HG03159 (cell line): ENCODE data around the gene AMDHD2.
A peak's percentile ranks its signal among the peaks of the same experiment; 100 is the strongest.
"Not testable (repeated sequence)": the region's sequence is repeated elsewhere in the genome, so short reads cannot be mapped to it uniquely, and the experiment has no call there.

Source experiments
- ATAC-seq: cut with Tn5 transposase; IDR thresholded peaks from one replicate; pipeline ENCODE4 v1.9.1; 2021; ENCODE audit warnings: mild to moderate bottlenecking, moderate library complexity; ENCODE audit not compliant: unreplicated experiment

The AMDHD2 gene

DNA sequence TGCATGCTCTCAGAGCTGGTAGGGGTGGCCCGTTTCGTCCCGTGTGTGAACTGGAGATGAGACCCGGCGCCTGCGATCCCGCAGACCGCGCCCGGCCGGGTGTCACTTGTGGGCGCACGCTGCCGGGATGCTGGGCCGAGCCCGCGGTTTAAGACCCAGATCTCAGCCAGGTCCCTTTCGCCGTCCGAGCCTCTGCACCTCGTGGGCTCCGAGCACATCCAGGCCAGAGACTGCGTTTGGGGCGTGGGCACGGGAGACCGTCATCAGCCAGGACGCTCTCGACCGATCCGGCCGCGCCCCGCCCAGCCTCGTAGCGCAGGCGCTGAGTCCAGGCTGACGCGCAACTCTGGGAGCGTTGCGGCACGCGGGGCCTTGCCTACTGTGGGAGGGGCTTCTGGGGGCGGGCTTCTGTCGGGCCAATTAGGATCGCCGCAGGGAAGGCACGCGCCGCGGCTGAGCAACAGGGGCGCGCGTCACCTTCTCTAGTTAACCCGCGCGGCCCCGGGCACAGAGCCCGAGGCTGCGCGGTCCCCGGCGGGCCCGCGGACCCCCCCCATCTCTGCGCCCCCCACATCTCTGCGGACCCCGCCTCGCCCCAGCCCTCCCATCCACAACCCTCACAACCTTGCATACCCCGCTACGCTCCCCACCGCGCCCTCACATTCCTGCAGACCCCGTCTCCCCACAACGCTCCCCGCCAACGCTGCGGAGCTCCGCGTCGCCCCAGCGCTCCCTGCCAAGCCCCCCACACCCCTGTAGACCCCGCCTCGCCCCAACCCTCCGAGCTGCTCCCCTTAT is 11.7 kb downstream of the AMDHD2 start:
- ATAC-seq: peak; percentile 82

- ATAC-seq: no peak
Measured at GRCh38 chr16:2532494-2533141, 12.4 kb downstream of the AMDHD2 start.

DNA sequence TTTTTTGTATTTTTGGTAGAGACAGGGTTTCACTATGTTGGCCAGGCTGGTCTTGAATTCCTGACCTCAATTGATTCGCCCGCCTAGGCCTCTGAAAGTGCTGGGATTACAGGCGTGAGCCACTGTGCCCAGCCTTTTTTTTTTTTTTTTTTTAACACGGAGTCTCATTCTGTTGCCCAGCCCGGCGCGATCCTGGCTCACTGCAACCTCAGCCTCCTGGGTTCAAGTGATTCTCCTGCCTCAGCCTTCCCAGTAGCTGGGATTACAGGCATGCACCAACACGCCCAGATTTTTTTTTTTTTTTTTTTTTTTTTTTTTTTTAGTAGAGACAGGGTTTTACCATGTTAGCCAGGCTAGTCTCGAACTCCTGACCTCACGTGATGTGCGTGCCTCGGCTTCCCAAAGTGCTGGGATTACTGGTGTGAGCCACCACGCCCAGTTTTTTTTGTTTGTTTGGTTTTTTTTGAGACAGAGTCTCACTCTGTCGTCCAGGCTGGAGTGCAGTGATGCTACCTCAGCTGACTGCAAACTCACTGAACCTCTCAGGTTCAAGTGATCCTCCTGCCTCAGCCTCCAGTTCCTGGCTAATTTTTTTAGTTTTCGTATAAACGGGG is 13.1 kb downstream of the AMDHD2 start:
- not testable (repeated sequence) for ATAC-seq

DNA sequence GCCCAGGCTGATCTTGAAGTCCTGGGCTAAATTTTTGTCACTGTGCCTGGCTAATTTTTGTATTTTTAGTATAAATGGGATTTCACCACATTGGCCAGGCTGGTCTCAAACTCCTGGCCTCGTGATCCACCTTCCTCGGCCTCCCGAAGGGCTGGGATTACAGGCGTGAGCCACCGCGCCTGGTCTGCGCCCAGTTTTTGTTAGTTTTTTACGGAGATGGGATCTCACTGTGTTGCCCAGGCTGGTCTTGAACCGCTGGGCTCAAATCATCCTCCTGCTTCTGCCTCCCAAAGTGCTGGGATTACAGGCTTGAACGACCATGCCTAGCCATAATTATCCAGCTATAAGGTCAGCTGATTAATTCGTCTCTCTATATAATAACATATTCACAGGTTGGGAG is 13.7 kb downstream of the AMDHD2 start:
- no peak for ATAC-seq

DNA sequence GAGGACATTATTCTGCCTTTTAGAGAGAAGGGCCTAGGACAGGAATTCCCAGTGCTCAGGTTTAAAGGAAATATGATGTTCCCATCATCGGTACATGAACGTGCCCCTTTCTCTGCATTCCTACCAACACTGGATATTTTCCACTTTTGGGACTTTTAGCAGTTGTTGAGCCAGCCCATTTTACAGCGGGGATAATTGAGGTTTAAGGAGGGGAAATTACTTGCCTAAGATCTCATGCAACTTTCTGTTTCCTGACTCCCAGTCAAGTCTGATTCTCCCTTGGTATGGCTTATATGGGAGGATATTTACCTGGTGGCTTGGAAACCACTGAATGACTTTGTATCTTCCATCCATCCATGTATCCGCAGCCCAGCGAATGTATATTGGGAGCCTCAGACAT is 14.2 kb downstream of the AMDHD2 start:
- not testable (repeated sequence) for ATAC-seq

- ATAC-seq: no peak
Measured at GRCh38 chr16:2535625-2536013, 15.4 kb downstream of the AMDHD2 start.

- ATAC-seq: peak; percentile 78
Measured at GRCh38 chr16:2537451-2538379, 17.5 kb downstream of the AMDHD2 start, which contains the start of gene PDPK1. PDPK1 (plus strand) TSS chr16:2538021; CDS start chr16:2538113, 92 bp downstream.

- ATAC-seq: not testable (repeated sequence)
Measured at GRCh38 chr16:2539192-2539844, 19.1 kb downstream of the AMDHD2 start.

DNA sequence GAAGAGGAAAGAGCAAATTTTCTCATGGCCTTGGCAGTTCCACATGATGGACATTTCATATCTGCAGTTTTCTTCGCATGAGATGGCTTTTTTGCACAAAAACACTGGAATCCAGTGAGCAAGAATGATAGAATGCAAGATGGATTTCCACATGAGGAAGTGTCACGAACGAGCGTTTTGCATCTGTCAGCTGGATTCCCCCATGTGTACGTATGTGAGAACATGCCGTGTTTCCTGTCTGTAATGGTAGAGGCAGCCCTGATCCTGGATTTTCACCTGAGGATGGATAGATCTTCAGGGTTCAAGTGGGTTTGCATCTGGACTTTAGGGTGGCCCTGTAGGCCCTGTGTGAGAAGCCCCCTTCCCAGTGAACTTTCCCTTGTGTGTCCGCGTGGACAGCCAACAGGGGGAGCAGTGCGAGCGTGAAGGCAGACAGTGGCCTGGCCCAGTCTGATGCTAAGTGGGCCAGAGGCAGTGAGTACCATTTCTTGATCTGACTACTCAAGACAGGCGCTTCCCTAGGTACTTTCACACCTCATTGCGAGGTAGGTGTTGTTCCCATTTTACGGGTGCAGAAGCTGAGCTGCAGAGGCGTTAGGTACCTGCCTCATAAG is 19.8 kb downstream of the AMDHD2 start:
- not testable (repeated sequence) for ATAC-seq

DNA sequence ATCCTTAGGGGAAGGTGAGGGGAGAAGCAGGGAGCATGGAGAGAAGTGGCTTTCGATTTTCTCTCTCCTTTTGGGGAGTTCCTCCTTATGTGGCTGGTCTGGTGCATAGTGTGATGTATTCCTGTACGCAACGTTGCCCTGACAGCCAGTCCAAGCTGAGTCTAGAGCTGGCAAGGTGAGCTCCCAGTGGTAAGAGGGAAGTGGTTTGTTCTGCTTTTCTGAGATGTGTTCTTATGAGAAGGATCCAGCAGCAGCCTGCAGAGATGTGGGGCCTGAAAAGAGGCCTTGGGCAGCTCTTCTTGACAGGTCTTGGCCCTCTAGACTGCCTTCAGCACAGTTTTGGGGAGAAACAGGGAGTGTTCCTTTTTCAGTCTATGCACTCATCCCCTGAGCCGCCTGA is 20.7 kb downstream of the AMDHD2 start:
- not testable (repeated sequence) for ATAC-seq

GRCh38 chr16:2541409-2541808 is 21.2 kb downstream of the AMDHD2 start:
- ATAC-seq: not testable (repeated sequence)

DNA sequence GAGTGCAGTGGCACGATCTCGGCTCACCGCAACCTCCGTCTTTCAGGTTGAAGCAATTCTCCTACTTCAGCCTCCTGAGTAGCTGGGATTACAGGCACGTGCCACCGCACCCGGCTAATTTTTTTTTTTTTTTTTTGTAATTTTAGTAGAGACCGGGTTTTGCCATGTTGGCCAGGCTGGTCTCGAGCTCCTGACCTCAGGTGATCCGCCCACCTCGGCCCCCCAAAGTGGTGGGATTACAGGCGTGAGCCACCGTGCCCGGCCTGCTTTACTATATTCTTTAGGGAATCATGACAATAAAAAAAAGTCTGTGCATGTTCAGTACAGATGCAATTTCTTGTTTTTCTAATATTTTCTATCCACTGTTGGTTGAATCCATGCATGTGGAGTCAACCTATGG is 23.6 kb downstream of the AMDHD2 start:
- ATAC-seq: not testable (repeated sequence)

GRCh38 chr16:2550283-2550878 is 30.2 kb downstream of the AMDHD2 start:
- not testable (repeated sequence) for ATAC-seq

GRCh38 chr16:2551420-2551889 is 31.3 kb downstream of the AMDHD2 start:
- not testable (repeated sequence) for ATAC-seq

GRCh38 chr16:2554709-2555425 is 34.7 kb downstream of the AMDHD2 start:
- not testable (repeated sequence) for ATAC-seq

DNA sequence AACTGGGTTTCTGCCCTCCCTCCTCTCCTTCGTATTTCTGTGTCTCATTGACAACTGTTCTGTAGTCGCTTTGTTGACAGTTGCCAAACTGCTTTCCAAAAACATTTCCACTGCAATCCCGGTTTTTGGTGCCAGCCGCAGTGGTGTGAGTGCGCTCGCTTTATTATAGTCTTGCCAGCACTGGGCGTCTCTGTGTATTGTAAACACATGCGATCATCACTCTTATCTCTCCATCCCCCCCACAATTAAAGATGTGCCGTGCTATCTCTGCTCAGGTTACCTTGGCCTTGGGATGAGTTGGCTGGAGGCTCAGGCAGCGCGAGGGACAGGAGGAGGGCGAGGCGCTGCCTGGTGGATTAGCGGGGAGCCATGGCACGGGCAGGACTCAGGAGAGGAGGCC is 37.0 kb downstream of the AMDHD2 start:
- ATAC-seq: not testable (repeated sequence)

- ATAC-seq: peak; percentile 47
Measured at GRCh38 chr16:2560131-2560797, 40.1 kb downstream of the AMDHD2 start.

DNA sequence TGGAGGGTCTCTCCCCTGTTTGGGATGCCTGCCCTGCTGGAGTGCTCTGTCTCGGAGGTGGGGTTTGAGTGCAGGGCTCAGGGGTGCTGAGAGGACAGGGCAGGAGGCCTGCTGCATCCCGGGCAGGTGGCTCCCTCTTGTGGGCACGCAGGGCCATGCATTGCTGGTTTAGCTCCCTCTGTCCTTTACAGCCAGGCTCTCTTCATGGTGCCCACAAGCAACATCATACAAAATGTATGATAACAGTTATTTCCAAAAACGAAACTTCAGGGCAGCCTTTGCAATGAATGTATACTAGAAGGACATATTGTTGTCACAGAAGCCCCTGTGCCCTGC is 40.6 kb downstream of the AMDHD2 start:
- peak; percentile 31 for ATAC-seq
